Muscle layer of colon (tissue), 2 donors: ENCODE measurements around the gene CLSTN2.

ENCODE experiments used
- H3K27ac ChIP-seq: one replicate; pipeline ENCODE4 v1.7.0; 2013; ENCODE audit warnings: low read depth, mild to moderate bottlenecking, low read length, moderate library complexity
- H3K27me3 ChIP-seq, 2 donors: one replicate each; pipeline ENCODE4 v1.7.0; 2013; ENCODE audit warnings: low read length in 2 of 2, mild to moderate bottlenecking in 2 of 2; ENCODE audit not compliant: insufficient read depth in 2 of 2, control insufficient read depth in 1 of 2
- H3K36me3 ChIP-seq: one replicate; pipeline ENCODE4 v1.7.0; 2013; ENCODE audit warnings: mild to moderate bottlenecking, low read length; ENCODE audit not compliant: insufficient read depth
- H3K4me1 ChIP-seq: one replicate; pipeline ENCODE4 v1.7.0; 2013; ENCODE audit warnings: mild to moderate bottlenecking, low read length; ENCODE audit not compliant: insufficient read depth
- H3K4me3 ChIP-seq, 2 donors: one replicate each; pipeline ENCODE4 v1.7.0; 2013; ENCODE audit warnings: low read length in 2 of 2, low read depth in 1 of 2, mild to moderate bottlenecking in 1 of 2, moderate library complexity in 1 of 2
- H3K9ac ChIP-seq: one replicate; pipeline ENCODE4 v1.7.0; 2013; ENCODE audit warnings: low read length
- H3K9me3 ChIP-seq: one replicate; pipeline ENCODE4 v1.7.0; 2013; ENCODE audit warnings: mild to moderate bottlenecking, low read length
- donor health status: abdominal sarcoma.
- donor health status: Adenocarcinoma of cecum.

The CLSTN2 gene

DNA sequence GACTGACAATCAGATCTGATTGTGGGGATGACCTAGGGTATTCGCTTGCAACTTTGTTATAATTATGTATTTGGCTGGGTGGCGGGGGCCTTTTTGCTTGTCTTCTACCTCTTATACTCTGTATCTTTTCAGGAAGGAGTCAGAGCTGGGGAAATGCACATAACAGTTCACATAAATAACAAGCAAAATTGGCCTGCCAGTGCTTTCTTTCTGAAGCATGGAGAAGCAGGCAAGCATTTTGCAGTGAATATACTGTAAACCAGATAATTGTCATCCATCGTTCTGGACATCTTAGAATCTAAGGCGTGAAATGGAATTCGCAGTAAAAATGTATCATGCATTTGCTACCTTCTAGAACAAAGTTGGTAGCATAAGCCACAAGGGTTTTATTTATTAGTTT, 227.6 kb downstream of the CLSTN2 start:
- Histone ChIP-seq H3K4me1 (peaks cover 12% of the 10 kb centered on the region), H3K9me3 (peaks cover 4% of the 10 kb centered on the region), H3K4me3 (no peak overlapping the region), H3K36me3 (no peaks in the 10 kb centered on the region), H3K27me3 (no peaks in the 10 kb centered on the region), H3K27ac (no peak overlapping the region), H3K9ac (no peak overlapping the region)

DNA sequence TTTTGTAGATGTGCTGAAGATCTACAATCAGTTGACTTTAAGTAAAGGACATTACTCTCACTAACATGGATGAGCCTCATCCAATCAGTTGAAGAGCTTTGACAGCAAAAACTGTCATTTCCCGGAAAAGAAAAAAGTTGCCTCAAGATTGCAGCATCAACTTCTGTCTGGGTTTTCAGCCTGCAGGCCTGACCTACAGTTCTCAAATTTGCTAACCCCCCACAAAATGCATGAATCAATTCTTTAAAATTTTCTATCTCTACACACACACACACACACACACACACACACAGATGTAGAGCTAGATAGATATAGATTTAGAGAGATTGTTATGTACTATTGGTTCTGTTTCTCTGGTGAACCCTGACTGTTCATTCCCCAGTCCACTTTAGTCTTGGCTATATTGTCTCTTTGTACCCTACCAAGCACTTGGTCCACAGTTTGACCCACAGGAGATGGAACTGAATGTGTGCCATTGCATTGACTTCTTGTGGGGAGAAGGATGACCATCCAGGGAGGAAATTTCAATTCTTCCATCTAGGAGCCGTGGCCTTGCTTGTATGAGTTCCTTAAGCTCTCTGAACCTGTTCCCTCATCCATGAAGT, 228.3 kb downstream of the CLSTN2 start:
- Histone ChIP-seq H3K9ac (no peak overlapping the region), H3K27ac (no peak overlapping the region), H3K4me1 (peaks cover 12% of the 10 kb centered on the region), H3K27me3 (no peaks in the 10 kb centered on the region), H3K9me3 (peaks cover 4% of the 10 kb centered on the region), H3K4me3 (no peak overlapping the region), H3K36me3 (no peaks in the 10 kb centered on the region)

DNA sequence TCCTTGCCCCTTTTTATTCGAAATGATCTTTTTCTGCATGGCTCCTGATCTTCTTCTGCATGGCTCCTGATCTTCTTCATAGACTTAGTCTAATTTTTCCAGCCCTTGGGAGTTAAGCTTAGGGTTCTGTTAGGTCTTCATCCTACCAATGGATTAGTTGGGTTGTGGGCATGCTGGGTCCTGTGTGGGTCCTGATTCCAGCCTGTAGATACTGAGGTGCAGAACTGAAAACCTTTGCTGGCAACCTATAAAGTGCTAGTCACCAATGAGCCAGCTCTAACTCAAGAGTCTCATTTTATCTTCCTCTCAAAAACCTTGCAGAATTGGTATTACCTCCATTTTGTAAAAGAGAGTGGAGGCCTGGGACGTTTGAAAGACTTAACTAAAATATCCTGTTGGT, 229.2 kb downstream of the CLSTN2 start:
- Histone ChIP-seq H3K36me3 (no peaks in the 10 kb centered on the region), H3K9ac (no peak overlapping the region), H3K27me3 (no peaks in the 10 kb centered on the region), H3K27ac (no peak overlapping the region), H3K4me1 (peaks cover 12% of the 10 kb centered on the region), H3K9me3 (no peaks in the 10 kb centered on the region), H3K4me3 (no peak overlapping the region)

DNA sequence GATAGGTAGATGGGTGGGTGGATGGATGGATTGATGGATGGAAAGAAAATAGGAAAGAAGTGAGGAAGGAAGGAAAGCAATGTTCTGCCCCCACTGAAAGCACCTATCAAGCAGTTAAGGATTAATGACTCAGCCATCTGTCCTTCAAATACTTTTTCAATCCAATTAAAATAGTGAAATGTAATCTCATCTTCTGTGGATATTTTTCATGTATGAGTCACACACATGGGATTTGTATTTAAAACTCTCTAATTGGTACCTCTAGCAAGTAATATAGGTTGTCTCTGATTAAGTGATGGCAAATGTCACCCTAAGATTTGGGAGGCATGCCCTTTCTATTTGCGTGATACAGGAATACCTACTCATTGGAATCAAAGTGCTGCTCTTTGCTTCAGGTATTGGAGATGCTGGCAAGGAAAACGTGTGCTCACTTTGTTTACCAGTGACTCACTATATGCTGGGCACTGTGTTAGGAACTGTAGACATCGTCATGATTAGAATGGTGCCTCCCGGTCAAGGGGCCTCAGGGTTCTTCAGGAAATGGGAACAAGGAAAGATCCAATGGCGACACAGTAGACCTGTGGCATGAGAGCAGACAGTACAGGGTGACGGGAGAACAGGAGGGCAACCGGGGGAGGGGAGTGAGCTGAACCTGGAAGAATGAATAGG, 230.1 kb downstream of the CLSTN2 start:
- H3K9me3 ChIP-seq: no peaks in the 10 kb centered on the region
- no peak overlapping the region for H3K4me3 ChIP-seq
- no peak overlapping the region for H3K27ac ChIP-seq
- H3K36me3 ChIP-seq: no peaks in the 10 kb centered on the region
- no peak overlapping the region for H3K9ac ChIP-seq
- H3K27me3 ChIP-seq: no peaks in the 10 kb centered on the region
- H3K4me1 ChIP-seq: peaks cover 12% of the 10 kb centered on the region

DNA sequence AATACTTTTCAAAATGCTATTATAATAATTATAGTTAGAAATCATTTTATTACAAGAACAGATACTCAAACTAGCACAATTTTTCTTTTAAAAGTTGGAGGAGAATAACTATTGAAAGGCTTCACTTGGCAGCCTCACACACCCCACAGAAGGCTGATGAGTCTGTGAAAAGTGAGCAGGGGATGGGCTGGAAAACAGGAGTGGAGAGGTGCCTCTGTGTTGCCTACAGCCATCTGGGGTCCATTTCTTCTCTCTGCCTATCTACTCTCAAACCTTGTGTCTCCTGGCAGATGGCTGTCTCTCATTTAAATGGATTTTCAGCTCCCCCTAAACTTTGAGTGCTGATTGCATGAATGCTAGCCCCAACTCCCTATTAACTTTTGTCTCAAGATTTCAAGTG, 230.8 kb downstream of the CLSTN2 start:
- Histone ChIP-seq H3K9me3 (no peaks in the 10 kb centered on the region), H3K27me3 (no peaks in the 10 kb centered on the region), H3K9ac (no peak overlapping the region), H3K4me3 (no peak overlapping the region), H3K4me1 (peaks cover 12% of the 10 kb centered on the region), H3K36me3 (no peaks in the 10 kb centered on the region), H3K27ac (no peak overlapping the region)

DNA sequence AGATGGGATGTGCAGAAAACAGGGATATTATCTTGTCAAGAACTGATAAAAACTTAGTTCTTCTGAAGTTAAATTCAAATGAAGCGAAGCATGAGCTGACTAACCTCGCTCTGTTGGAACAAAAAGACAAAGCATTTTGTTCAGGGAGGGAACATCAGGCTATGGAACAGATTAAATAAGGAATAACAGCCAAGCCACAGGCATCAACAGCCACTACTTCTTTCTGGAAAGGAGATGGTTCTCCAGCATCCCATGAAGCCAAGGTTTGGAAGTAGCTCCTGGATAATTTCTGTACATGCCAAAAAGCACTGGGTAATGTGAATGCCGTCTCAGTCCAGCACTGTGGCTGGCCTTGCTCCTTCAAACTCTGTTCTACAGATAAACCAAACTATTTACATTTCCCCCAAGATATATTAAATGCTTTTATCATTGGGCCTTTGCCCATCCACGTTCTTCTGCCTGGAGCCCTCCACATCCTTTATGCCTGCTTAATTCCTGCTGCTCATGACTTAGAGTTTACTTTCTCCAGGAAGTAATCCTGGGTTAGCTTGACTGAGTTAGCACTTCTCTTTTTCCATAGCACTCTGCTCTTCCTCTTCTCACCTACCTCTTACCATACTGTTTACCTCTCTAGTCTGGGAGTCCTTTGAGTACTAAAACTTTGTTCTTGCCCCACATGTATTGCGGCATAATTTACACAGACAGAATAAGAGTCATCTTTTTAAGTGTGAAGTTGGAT, 232.0 kb downstream of the CLSTN2 start:
- Histone ChIP-seq H3K36me3 (no peaks in the 10 kb centered on the region), H3K9me3 (no peaks in the 10 kb centered on the region), H3K4me3 (no peak overlapping the region), H3K9ac (no peak overlapping the region), H3K27me3 (no peaks in the 10 kb centered on the region), H3K27ac (no peak overlapping the region), H3K4me1 (peaks cover 12% of the 10 kb centered on the region)

DNA sequence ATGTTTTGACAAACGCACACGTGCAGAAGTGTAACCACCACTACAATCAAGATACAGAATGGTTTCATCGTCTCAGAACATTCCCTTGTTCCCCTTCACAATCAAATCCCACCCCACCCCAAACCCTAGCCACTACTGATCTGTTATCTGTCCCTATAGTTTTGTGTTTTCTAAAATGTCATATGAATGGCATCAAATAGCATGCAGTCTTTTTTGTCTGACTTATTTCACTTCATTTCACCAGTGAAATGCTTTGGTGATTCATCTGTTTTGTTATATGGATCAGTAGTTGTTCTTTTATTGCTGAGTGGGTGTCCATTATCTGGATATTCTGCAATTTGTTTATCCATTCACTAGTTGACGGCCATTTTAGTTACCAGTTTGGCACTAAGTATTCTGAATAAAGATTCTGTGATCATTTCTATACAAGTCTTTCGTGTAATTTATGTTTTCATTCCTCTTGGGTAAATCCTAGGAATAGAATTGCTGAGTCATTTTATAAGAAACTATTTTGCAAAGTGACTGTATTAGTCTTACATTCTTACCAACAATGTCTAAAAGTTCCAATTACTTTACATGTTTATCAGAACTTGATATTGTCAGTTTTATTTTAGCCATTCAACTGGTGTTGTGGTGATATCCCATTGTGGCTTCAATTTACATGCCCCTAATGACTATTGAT, 232.8 kb downstream of the CLSTN2 start:
- Histone ChIP-seq H3K9me3 (no peaks in the 10 kb centered on the region), H3K4me1 (peaks cover 12% of the 10 kb centered on the region), H3K36me3 (no peaks in the 10 kb centered on the region), H3K27ac (no peak overlapping the region), H3K4me3 (no peak overlapping the region), H3K27me3 (no peaks in the 10 kb centered on the region), H3K9ac (no peak overlapping the region)

DNA sequence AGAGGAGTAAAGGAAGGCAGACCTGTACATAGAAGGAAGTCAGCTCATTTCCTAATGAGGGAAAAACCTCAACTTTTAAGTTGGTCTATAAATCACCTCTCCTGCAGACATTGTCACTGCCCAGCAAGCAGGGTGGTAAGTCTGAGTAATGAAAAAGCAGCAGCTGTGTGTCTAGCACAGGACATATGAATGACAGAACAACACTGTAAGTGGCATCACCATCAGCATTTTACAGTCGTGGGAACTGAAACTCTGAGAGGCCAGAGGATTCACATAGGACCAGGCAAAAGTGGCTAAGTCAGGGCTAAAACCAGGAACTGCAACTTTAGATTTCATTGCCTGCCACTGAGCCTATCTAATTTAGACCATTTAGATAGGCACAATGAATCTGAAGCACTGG, 235.6 kb downstream of the CLSTN2 start:
- Histone ChIP-seq H3K9me3 (no peaks in the 10 kb centered on the region), H3K4me1 (peaks cover 12% of the 10 kb centered on the region), H3K27me3 (no peaks in the 10 kb centered on the region), H3K36me3 (no peaks in the 10 kb centered on the region), H3K4me3 (no peak overlapping the region), H3K9ac (no peak overlapping the region), H3K27ac (no peak overlapping the region)

DNA sequence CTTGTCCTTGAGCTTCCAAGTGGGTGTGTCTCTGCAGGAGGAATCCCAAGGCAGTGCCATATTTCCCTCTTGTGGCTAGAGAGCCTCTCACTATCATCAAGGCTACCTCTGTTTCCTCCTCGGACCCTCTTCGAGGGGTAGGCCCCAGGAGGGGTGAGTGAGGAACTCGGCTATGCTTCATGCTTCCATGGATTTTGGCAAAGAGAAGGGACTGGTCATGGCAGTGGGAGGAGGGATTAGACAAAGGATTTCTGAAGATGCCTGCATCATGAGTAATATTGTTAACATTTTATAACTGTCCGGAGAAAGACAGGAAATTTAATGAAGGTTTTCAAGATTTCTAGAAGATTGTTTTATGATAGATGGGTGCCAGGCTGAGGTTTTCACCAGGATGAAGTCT, 241.5 kb downstream of the CLSTN2 start:
- H3K27ac ChIP-seq: no peak overlapping the region

DNA sequence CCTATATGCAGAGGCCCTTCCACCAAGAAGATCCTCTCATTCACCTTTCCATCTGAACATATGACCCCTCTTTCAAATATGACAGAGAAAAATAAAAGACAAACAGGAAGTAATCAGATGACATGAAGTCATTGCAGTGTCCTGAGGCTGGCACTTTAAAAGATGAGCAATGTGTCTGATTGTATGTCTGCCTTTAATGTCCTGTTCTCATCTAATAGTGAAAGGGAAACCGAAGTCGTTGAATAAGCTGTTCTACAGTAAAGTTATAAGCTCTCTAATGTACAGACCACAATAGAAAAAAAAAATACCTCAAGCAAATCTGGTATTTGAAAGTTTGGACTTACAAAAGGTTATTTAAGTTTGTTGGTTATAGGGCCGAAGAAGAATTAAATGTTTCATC, 243.0 kb downstream of the CLSTN2 start:
- no peaks in the 10 kb centered on the region for H3K36me3 ChIP-seq
- H3K4me3 ChIP-seq: no peak overlapping the region
- no peak overlapping the region for H3K9ac ChIP-seq
- no peaks in the 10 kb centered on the region for H3K4me1 ChIP-seq
- H3K27ac ChIP-seq: no peak overlapping the region
- no peaks in the 10 kb centered on the region for H3K27me3 ChIP-seq
- no peaks in the 10 kb centered on the region for H3K9me3 ChIP-seq

More for the DNA sequence above, 241.5 kb downstream of the CLSTN2 start:
- H3K36me3 ChIP-seq: no peaks in the 10 kb centered on the region
- no peak overlapping the region for H3K4me3 ChIP-seq
- no peaks in the 10 kb centered on the region for H3K9me3 ChIP-seq
- no peak overlapping the region for H3K9ac ChIP-seq
- H3K4me1 ChIP-seq: no peaks in the 10 kb centered on the region
- H3K27me3 ChIP-seq: no peaks in the 10 kb centered on the region

DNA sequence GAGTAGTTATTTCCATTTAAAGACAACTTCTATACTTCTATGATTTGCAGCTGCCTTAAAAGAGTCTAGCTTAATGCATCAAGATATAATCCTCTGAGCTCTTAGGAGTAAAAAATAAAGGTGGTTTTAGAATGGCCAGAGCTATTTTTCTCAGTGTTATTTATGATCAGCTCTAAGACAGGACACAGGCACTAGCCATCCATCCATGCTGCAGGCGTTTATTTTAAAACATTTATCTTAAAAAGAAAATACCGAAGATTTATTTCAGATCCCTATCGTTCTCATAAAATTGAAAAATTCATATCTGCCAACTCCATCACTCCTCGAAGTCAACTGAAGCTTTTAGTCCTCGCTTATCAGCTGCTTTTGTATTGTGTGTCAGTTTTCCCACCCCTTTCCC, 243.5 kb downstream of the CLSTN2 start:
- H3K4me3 ChIP-seq: no peak overlapping the region

More for the DNA sequence above, 243.5 kb downstream of the CLSTN2 start:
- Histone ChIP-seq H3K4me1 (no peaks in the 10 kb centered on the region), H3K36me3 (no peaks in the 10 kb centered on the region), H3K27me3 (no peaks in the 10 kb centered on the region), H3K27ac (no peak overlapping the region), H3K9me3 (no peaks in the 10 kb centered on the region), H3K9ac (no peak overlapping the region)
